ENCODE data around the gene TGFBR2.

DNA sequence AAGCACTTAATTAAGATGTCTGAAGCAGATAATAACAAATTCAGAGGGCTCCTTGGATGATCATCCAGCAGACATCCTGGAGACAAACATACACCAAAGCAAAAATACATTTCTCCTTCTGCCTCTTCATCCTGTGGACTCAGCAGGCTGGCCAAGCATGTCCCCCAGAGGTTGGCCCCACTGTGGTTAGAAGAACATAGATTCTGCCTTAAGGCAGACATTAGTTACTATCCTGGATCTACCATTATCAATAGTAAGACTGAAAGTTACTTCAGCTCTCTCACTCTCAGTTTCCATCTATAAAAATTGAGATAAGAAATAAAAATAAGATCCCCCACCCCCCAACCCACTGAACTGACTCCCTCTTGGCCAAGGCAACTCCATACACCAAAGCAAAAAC, 28.6 kb upstream of the TGFBR2 start:
- TF ChIP-seq, protein P1, sequence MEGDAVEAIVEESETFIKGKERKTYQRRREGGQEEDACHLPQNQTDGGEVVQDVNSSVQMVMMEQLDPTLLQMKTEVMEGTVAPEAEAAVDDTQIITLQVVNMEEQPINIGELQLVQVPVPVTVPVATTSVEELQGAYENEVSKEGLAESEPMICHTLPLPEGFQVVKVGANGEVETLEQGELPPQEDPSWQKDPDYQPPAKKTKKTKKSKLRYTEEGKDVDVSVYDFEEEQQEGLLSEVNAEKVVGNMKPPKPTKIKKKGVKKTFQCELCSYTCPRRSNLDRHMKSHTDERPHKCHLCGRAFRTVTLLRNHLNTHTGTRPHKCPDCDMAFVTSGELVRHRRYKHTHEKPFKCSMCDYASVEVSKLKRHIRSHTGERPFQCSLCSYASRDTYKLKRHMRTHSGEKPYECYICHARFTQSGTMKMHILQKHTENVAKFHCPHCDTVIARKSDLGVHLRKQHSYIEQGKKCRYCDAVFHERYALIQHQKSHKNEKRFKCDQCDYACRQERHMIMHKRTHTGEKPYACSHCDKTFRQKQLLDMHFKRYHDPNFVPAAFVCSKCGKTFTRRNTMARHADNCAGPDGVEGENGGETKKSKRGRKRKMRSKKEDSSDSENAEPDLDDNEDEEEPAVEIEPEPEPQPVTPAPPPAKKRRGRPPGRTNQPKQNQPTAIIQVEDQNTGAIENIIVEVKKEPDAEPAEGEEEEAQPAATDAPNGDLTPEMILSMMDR (IDR thresholded peaks at IDR 0.05 in 2 of 3, conservative IDR thresholded peaks at IDR 0.05 in 1 of 3; ENCODE audit: borderline replicate concordance in 1 of 3, insufficient read depth in 1 of 3, low read depth in 2 of 3, low read length in 2 of 3) = no peak
- TF ChIP-seq JUND (IDR thresholded peaks at IDR 0.05) (no peak), POLR2AphosphoS5 (IDR thresholded peaks at IDR 0.05; ENCODE audit: low read depth, low read length) (no peak), EZH2phosphoT487 (IDR thresholded peaks at IDR 0.05; ENCODE audit: borderline replicate concordance) (no peak), POLR2A (IDR thresholded peaks at IDR 0.05; ENCODE audit: borderline replicate concordance, extremely low read depth, insufficient read depth, insufficient read length) (no peak)
- TF ChIP-seq, protein P2, sequence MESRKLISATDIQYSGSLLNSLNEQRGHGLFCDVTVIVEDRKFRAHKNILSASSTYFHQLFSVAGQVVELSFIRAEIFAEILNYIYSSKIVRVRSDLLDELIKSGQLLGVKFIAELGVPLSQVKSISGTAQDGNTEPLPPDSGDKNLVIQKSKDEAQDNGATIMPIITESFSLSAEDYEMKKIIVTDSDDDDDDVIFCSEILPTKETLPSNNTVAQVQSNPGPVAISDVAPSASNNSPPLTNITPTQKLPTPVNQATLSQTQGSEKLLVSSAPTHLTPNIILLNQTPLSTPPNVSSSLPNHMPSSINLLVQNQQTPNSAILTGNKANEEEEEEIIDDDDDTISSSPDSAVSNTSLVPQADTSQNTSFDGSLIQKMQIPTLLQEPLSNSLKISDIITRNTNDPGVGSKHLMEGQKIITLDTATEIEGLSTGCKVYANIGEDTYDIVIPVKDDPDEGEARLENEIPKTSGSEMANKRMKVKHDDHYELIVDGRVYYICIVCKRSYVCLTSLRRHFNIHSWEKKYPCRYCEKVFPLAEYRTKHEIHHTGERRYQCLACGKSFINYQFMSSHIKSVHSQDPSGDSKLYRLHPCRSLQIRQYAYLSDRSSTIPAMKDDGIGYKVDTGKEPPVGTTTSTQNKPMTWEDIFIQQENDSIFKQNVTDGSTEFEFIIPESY (IDR thresholded peaks at IDR 0.05; ENCODE audit: extremely low read depth, insufficient replicate concordance, low read length) = no peak
